GM23248 (cell line): ENCODE measurements around the gene GP9.

Experiments used
- EZH2 ChIP-seq: fragments of 200-600 bp; sonication (generic); IDR thresholded peaks from 2 replicates; pipeline ENCODE4 v1.6.1; 2018; ENCODE audit warnings: antibody characterized with exemption, mild to moderate bottlenecking; ENCODE audit not compliant: insufficient read depth, poor library complexity, severe bottlenecking
- EZH2phosphoT487 ChIP-seq: fragments of 200-600 bp; sonication (generic); IDR thresholded peaks from 2 replicates; pipeline ENCODE4 v1.6.1; 2018; ENCODE audit warnings: antibody characterized with exemption, moderate library complexity, mild to moderate bottlenecking, low read depth; ENCODE audit not compliant: insufficient read depth

DNA sequence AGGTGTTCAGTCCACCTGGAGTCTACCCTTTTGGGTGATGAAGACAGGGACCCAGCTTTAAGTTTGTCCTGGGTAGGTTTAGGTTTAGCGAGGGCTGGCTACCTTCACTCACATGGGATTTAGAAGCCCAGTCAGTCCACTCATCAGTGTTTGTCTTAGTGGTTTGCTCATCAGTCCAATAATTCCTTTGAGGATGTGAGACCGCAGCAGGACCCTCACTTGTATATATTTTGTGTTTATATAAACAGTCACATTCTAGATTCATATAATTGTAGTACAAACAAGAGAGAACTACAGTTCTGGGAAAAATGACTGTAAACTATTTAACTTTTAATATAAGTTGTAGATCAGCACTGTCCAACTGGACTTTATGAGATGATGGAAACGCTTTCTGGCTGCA is 41.3 kb upstream of the GP9 start:
- no peak for TF ChIP-seq EZH2phosphoT487
- no peak for TF ChIP-seq EZH2
